H9 (cell line): ENCODE data around the gene PDZD4. TPM values are rescaled to one million over a fixed set of nuclear protein-coding genes. Genes with fewer than 3 reads are reported as not detected.

Experiments used
- DNase-seq: peaks from one replicate; pipeline ENCODE4 v3.0.0-alpha.2; 2017
- H2AFZ ChIP-seq: one replicate; pipeline ENCODE4 v1.6.1; 2013; ENCODE audit warnings: mild to moderate bottlenecking, low read length, control low read depth, moderate library complexity
- H2AK5ac ChIP-seq: 2 replicates; pipeline ENCODE4 v1.6.1; 2013; ENCODE audit warnings: low read length, control low read depth, mixed read lengths; ENCODE audit not compliant: insufficient read length
- H2BK120ac ChIP-seq: one replicate; pipeline ENCODE4 v1.6.1; 2013; ENCODE audit warnings: low read depth, mild to moderate bottlenecking, low read length, control low read depth, inconsistent platforms; ENCODE audit not compliant: poor library complexity, severe bottlenecking
- H2BK12ac ChIP-seq: 2 replicates; pipeline ENCODE4 v1.6.1; 2013; ENCODE audit warnings: low read length, control low read depth, mixed read lengths, low read depth; ENCODE audit not compliant: insufficient read length
- H2BK15ac ChIP-seq: 2 replicates; pipeline ENCODE4 v1.6.1; 2013; ENCODE audit warnings: low read depth, low read length, control low read depth
- H2BK20ac ChIP-seq: one replicate; pipeline ENCODE4 v1.6.1; 2013; ENCODE audit warnings: low read depth, mild to moderate bottlenecking, low read length, control low read depth, inconsistent platforms; ENCODE audit not compliant: poor library complexity, severe bottlenecking
- H2BK5ac ChIP-seq: 2 replicates; pipeline ENCODE4 v1.6.1; 2013; ENCODE audit warnings: low read length, control low read depth, mixed read lengths; ENCODE audit not compliant: insufficient read length
- H3K14ac ChIP-seq: 2 replicates; pipeline ENCODE4 v1.6.1; 2013; ENCODE audit warnings: low read length, control low read depth; ENCODE audit not compliant: insufficient read depth
- H3K18ac ChIP-seq: 2 replicates; pipeline ENCODE4 v1.6.1; 2013; ENCODE audit warnings: low read depth, mild to moderate bottlenecking, mixed read lengths, low read length, control low read depth; ENCODE audit not compliant: insufficient read length
- H3K23ac ChIP-seq: 2 replicates; pipeline ENCODE4 v1.6.1; 2013; ENCODE audit warnings: low read length, control low read depth, mixed read lengths, low read depth; ENCODE audit not compliant: insufficient read length
- H3K23me2 ChIP-seq: 2 replicates; pipeline ENCODE4 v1.6.1; 2013; ENCODE audit warnings: low read depth, mild to moderate bottlenecking, mixed read lengths, low read length, control low read depth; ENCODE audit not compliant: insufficient read length, poor library complexity, severe bottlenecking
- H3K27ac ChIP-seq: 2 replicates; pipeline ENCODE4 v1.5.1; 2013; ENCODE audit warnings: low read length, control low read depth, mixed read lengths, low read depth; ENCODE audit not compliant: insufficient read length
- H3K27me3 ChIP-seq: 2 replicates; pipeline ENCODE4 v1.6.1; 2013; ENCODE audit warnings: low read length, control low read depth, inconsistent platforms; ENCODE audit not compliant: insufficient read depth
- H3K4ac ChIP-seq: 2 replicates; pipeline ENCODE4 v1.6.1; 2013; ENCODE audit warnings: low read depth, mild to moderate bottlenecking, control low read depth, inconsistent platforms, low read length, moderate library complexity
- H3K4me1 ChIP-seq: 2 replicates; pipeline ENCODE4 v1.6.1; 2013; ENCODE audit warnings: low read length, control low read depth, inconsistent platforms; ENCODE audit not compliant: insufficient read depth
- H3K4me2 ChIP-seq: 2 replicates; pipeline ENCODE4 v1.6.1; 2013; ENCODE audit warnings: low read length, control low read depth, mixed read lengths; ENCODE audit not compliant: insufficient read length, insufficient read depth
- H3K56ac ChIP-seq: 2 replicates; pipeline ENCODE4 v1.6.1; 2013; ENCODE audit warnings: low read depth, mild to moderate bottlenecking, mixed read lengths, low read length, control low read depth; ENCODE audit not compliant: insufficient read length
- H3K79me1 ChIP-seq: 2 replicates; pipeline ENCODE4 v1.6.1; 2013; ENCODE audit warnings: low read depth, mild to moderate bottlenecking, moderate library complexity, low read length, control low read depth, inconsistent platforms; ENCODE audit not compliant: insufficient read depth, poor library complexity, severe bottlenecking
- H3K79me2 ChIP-seq: 2 replicates; pipeline ENCODE4 v1.6.1; 2013; ENCODE audit warnings: low read length, control low read depth, inconsistent platforms; ENCODE audit not compliant: insufficient read depth
- H3K9ac ChIP-seq: 2 replicates; pipeline ENCODE4 v1.6.1; 2013; ENCODE audit warnings: low read length, control low read depth, mixed read lengths; ENCODE audit not compliant: insufficient read length; ENCODE audit errors: extremely low read depth
- H3K9me3 ChIP-seq: one replicate; pipeline ENCODE4 v1.6.1; 2013; ENCODE audit warnings: low read depth, low read length, inconsistent platforms; ENCODE audit not compliant: control insufficient read depth
- H3T11ph ChIP-seq: one replicate; pipeline ENCODE4 v1.6.1; 2013; ENCODE audit warnings: mild to moderate bottlenecking, low read length, control low read depth, inconsistent platforms
- H4K20me1 ChIP-seq: one replicate; pipeline ENCODE4 v1.6.1; 2013; ENCODE audit not compliant: control insufficient read depth, insufficient read length, insufficient read depth
- H4K5ac ChIP-seq: 2 replicates; pipeline ENCODE4 v1.6.1; 2013; ENCODE audit warnings: low read depth, mild to moderate bottlenecking, mixed read lengths, low read length, control low read depth; ENCODE audit not compliant: insufficient read length
- H4K8ac ChIP-seq: replicated peaks from 2 replicates; pipeline ENCODE4 v1.6.1; 2013; ENCODE audit warnings: low read length, control low read depth, mixed read lengths, low read depth; ENCODE audit not compliant: insufficient read length
- H4K91ac ChIP-seq: 2 replicates; pipeline ENCODE4 v1.6.1; 2013; ENCODE audit warnings: low read depth, mild to moderate bottlenecking, moderate library complexity, mixed read lengths, low read length, control low read depth; ENCODE audit not compliant: insufficient read length
- H3K27ac Mint-ChIP-seq, 3 experiments: 2 replicates in 2 of 3; 3 replicates in 1 of 3; pipeline ENCODE4 v1.8.0; 2020 to 2021; ENCODE audit warnings: mixed read lengths in 3 of 3, mild to moderate bottlenecking in 1 of 3, moderate library complexity in 1 of 3
- H3K27me3 Mint-ChIP-seq: 2 replicates; pipeline ENCODE4 v1.8.0; 2021; ENCODE audit warnings: low read depth, mild to moderate bottlenecking, moderate library complexity, mixed read lengths
- H3K36me3 Mint-ChIP-seq, 3 experiments: 2 replicates in 2 of 3; 3 replicates in 1 of 3; pipeline ENCODE4 v1.8.0; 2020 to 2021; ENCODE audit warnings: low read depth in 3 of 3, mixed read lengths in 3 of 3; ENCODE audit not compliant: insufficient read depth in 1 of 3
- H3K4me1 Mint-ChIP-seq, 2 experiments: 2 replicates each; pipeline ENCODE4 v1.8.0; 2020; ENCODE audit warnings: mixed read lengths in 2 of 2
- H3K4me3 Mint-ChIP-seq, 2 experiments: 2 replicates in 1 of 2; 3 replicates in 1 of 2; pipeline ENCODE4 v1.8.0; 2020 to 2021; ENCODE audit warnings: mild to moderate bottlenecking in 2 of 2, mixed read lengths in 2 of 2, moderate library complexity in 1 of 2
- H3K9me3 Mint-ChIP-seq, 2 experiments: 2 replicates in 1 of 2; 3 replicates in 1 of 2; pipeline ENCODE4 v1.8.0; 2020; ENCODE audit warnings: mild to moderate bottlenecking in 2 of 2, mixed read lengths in 2 of 2, moderate library complexity in 1 of 2
- WGBS: extraction: QIAGEN DNeasy Blood & Tissue Kit; methylation state at CpG from one replicate; pipeline ENCODE4 v1.1.7; 2013; ENCODE audit warnings: missing lambda C conversion rate, low lambda C conversion rate, mixed read lengths; ENCODE audit not compliant: insufficient read length; ENCODE audit errors: extremely low coverage; 5-methylcytosine and 5-hydroxymethylcytosine counted together
- total RNA-seq: library from RNA; stranded (reverse); gene quantifications from 2 replicates; pipeline ENCODE4 v1.2.1, GENCODE V29; 2021
- TF ChIP-seq, protein P1 (sequence below): fragments of 200-600 bp; sonication (generic); conservative IDR thresholded peaks from 3 replicates; pipeline ENCODE4 v1.8.0; 2021; ENCODE audit warnings: antibody characterized with exemption, mild to moderate bottlenecking

The PDZD4 gene
- total RNA-seq, 1 experiment from 2014 or later, result 110 TPM

DNA sequence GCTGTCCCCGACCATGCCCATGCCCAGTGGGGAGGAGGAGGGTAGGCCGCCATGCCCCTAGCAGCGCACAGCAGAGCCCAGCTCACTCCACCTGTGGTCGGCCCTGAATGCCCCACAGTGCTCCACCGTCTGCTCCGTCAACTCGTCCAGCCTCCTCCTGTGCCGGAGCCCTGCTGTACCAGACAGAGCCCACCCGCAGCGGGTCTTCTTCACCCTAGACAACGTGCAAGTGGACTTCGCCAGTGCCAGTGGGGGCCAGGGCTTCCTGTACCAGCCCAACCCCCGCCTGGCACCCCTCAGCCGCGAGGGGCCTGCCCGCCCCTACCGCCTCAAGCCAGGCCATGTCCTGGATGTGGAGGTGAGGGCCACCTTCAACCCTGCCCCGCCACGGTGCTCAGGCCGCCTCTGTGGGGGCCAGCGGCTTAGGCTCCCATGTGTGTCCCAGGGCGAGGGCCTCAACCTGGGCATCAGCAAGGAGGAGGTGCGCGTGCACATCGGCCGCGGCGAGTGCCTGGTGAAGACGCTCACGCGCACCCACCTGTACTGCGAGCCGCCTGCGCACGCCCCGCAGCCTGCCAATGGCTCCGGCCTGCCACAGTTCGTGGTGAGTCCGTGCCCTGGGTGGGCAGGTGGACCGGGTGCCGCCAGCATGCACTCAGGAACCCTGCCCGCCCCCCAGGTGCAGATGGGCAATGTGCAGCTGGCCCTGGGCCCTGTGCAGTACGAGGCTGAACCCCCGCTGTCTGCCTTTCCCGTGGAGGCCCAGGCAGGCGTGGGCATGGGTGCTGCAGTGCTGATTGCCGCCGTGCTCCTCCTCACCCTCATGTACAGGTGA lies 56.4 kb downstream of the PDZD4 start:
- H3K27me3 ChIP-seq, result no peaks in the 10 kb centered on the region
- H3K79me2 ChIP-seq, result no peaks in the 10 kb centered on the region
- H3K23me2 ChIP-seq, result no peaks in the 10 kb centered on the region
- H3K4me2 ChIP-seq, result no peak overlapping the region
- Mint-ChIP-seq H3K4me3 (no peak overlapping the region), H3K27me3 (no peaks in the 10 kb centered on the region; the same call in 1 of the 2 replicates), H3K4me1 (no peaks in the 10 kb centered on the region), H3K27ac (no peak overlapping the region), H3K9me3 (peaks cover 20 to 51% of the 10 kb centered on the region in 2 experiments), H3K36me3 (peaks cover 0 to 2% (median 0%) of the 10 kb centered on the region in 3 experiments; a peak in 1 of 7 replicates)
- H4K20me1 ChIP-seq, result no peaks in the 10 kb centered on the region
- H2BK120ac ChIP-seq, result no peak overlapping the region
- H3K18ac ChIP-seq, result no peak overlapping the region
- no peak for DNase-seq
- H3T11ph ChIP-seq, result no peak overlapping the region
- H3K27ac ChIP-seq, result no peak overlapping the region
- no peak overlapping the region for H3K56ac ChIP-seq
- H4K91ac ChIP-seq, result no peak overlapping the region
- H2BK5ac ChIP-seq, result no peak overlapping the region
- no peak overlapping the region for H2BK12ac ChIP-seq
- no peak overlapping the region for H3K4ac ChIP-seq
- TF ChIP-seq, protein P1, sequence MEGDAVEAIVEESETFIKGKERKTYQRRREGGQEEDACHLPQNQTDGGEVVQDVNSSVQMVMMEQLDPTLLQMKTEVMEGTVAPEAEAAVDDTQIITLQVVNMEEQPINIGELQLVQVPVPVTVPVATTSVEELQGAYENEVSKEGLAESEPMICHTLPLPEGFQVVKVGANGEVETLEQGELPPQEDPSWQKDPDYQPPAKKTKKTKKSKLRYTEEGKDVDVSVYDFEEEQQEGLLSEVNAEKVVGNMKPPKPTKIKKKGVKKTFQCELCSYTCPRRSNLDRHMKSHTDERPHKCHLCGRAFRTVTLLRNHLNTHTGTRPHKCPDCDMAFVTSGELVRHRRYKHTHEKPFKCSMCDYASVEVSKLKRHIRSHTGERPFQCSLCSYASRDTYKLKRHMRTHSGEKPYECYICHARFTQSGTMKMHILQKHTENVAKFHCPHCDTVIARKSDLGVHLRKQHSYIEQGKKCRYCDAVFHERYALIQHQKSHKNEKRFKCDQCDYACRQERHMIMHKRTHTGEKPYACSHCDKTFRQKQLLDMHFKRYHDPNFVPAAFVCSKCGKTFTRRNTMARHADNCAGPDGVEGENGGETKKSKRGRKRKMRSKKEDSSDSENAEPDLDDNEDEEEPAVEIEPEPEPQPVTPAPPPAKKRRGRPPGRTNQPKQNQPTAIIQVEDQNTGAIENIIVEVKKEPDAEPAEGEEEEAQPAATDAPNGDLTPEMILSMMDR, result no peak
- H2BK15ac ChIP-seq, result no peak overlapping the region
- no peak overlapping the region for H4K8ac ChIP-seq
- no peak overlapping the region for H2AK5ac ChIP-seq
- no peaks in the 10 kb centered on the region for H3K9me3 ChIP-seq
- no peak overlapping the region for H4K5ac ChIP-seq
- H3K4me1 ChIP-seq, result no peaks in the 10 kb centered on the region
- no peaks in the 10 kb centered on the region for H3K79me1 ChIP-seq
- no peak overlapping the region for H2BK20ac ChIP-seq
- H3K14ac ChIP-seq, result no peak overlapping the region
- no peak overlapping the region for H3K9ac ChIP-seq
- no peak overlapping the region for H2AFZ ChIP-seq
- WGBS, result no CpG with 5 or more reads among the region's 48 CpGs
- H3K23ac ChIP-seq, result no peak overlapping the region
